ENCODE data around the gene MAP4. TPM values are rescaled to one million over a fixed set of nuclear protein-coding genes. Genes with fewer than 3 reads are reported as not detected.
A peak's percentile ranks its signal among the peaks of the same experiment; 100 is the strongest.

MAP4 gene
- total and polyA plus RNA-seq, 11 donors: 206 to 1,422 (median 771) TPM

- no peak for TF ChIP-seq CTCF (IDR thresholded peaks at IDR 0.05)
- TF ChIP-seq POLR2A (IDR thresholded peaks at IDR 0.05): no peak
- intact Hi-C loops (cut with DNase I): no loop called here
- ATAC-seq (peak in 1 of 4 donors; percentile 21), DNase-seq (no peak)
- H3K4me3 ChIP-seq: no peak overlapping the region
- peaks cover 0 to 57% (median 17%) of the 10 kb centered on the region in 12 donors for H3K4me1 ChIP-seq
- peaks cover 0 to 10% (median 4%) of the 10 kb centered on the region in 9 donors for H3K36me3 ChIP-seq
- no peaks in the 10 kb centered on the region for H3K27me3 ChIP-seq
- H3K27ac ChIP-seq: no peak overlapping the region
- 86 to 98% (median 90%) methylated on average over 4 to 5 of the region's 5 CpGs for WGBS, 4 donors
- H3K9me3 ChIP-seq: no peaks in the 10 kb centered on the region
These were observed 11.5 kb downstream of the MAP4 start for GRCh38 chr3:48004694-48005093.

- H3K36me3 ChIP-seq: peaks cover 0 to 11% (median 0%) of the 10 kb centered on the region in 9 donors
- 92 to 97% (median 96%) methylated on average over 5 of the region's 5 CpGs for WGBS, 4 donors
- ATAC-seq (no peak), DNase-seq (no peak)
- H3K4me1 ChIP-seq: peaks cover 2 to 60% (median 29%) of the 10 kb centered on the region in 12 donors
- TF ChIP-seq CTCF (IDR thresholded peaks at IDR 0.05) (no peak), POLR2A (IDR thresholded peaks at IDR 0.05) (no peak)
- H3K9me3 ChIP-seq: no peaks in the 10 kb centered on the region
- no peak overlapping the region for H3K4me3 ChIP-seq
- H3K27me3 ChIP-seq: no peaks in the 10 kb centered on the region
- intact Hi-C loops (cut with DNase I): no loop called here
- no peak overlapping the region for H3K27ac ChIP-seq
These were observed 13.4 kb downstream of the MAP4 start for GRCh38 chr3:48002787-48003186.

DNA sequence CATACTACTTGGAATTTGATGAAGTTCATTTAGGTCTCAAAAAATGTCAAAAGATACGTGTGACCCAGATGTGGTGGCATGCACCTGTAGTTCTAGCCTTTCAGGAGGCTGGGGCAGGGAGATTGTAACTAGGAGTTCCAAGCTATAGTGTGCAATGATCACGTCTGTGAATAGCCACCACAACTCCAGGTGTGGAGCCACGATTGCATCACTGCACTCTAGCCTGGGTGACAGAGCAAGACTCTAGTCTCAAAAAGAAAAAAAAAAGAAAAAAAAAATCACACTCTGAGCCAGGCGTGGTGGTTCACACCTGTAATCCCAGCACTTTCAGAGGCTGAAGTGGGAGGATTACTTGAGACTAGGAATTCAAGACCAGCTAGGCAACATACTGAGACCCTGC is 14.2 kb downstream of the MAP4 start:
- DNase-seq (no peak), ATAC-seq (no peak)
- H3K4me3 ChIP-seq: no peak overlapping the region
- intact Hi-C loops (cut with DNase I): no loop called here
- H3K4me1 ChIP-seq: peaks cover 4 to 60% (median 35%) of the 10 kb centered on the region in 12 donors
- H3K27me3 ChIP-seq: no peaks in the 10 kb centered on the region
- TF ChIP-seq POLR2A (IDR thresholded peaks at IDR 0.05) (no peak), CTCF (IDR thresholded peaks at IDR 0.05) (no peak)
- H3K36me3 ChIP-seq: peaks cover 0 to 15% (median 0%) of the 10 kb centered on the region in 9 donors
- WGBS, 4 donors: 81 to 85% (median 85%) methylated on average over 4 of the region's 4 CpGs
- H3K9me3 ChIP-seq: no peaks in the 10 kb centered on the region
- no peak overlapping the region for H3K27ac ChIP-seq

DNA sequence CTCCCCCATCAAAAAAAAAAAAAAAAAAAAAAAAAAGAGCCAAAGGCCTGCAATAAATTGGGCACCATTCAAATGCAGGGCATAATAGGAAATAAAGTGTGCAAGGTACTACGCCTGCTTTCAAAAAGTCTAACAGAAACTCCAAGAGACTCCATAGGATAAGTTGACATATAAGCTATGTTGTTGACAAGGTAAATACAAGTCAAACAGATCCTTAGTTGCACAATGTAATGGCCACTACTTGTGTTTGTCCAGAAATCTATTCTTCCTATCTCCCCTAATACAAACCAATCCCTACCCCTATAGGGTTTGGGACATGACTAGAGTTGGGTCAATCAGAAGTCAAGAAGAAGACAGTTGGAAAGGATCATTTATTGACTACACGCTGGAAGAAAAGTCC is 16.0 kb downstream of the MAP4 start:
- intact Hi-C loops (cut with DNase I): no loop called here
- H3K27me3 ChIP-seq: no peaks in the 10 kb centered on the region
- H3K9me3 ChIP-seq: no peaks in the 10 kb centered on the region
- WGBS, 4 donors: 84 to 97% (median 93%) methylated on average over 2 of the region's 2 CpGs
- peaks cover 4 to 65% (median 33%) of the 10 kb centered on the region in 12 donors for H3K4me1 ChIP-seq
- H3K27ac ChIP-seq: no peak overlapping the region
- H3K4me3 ChIP-seq: no peak overlapping the region
- peaks cover 0 to 23% (median 9%) of the 10 kb centered on the region in 9 donors for H3K36me3 ChIP-seq
- no peak for DNase-seq
- ATAC-seq: no peak
- TF ChIP-seq CTCF (IDR thresholded peaks at IDR 0.05) (no peak), POLR2A (IDR thresholded peaks at IDR 0.05) (no peak)

Data from heart left ventricle (tissue), 16 donors.